SU-DHL-6 (cell line): ENCODE data around the gene PHACTR1.

Source experiments
- CTCF ChIP-seq: fragments of 200-600 bp; sonication (generic); IDR thresholded peaks from one replicate; pipeline ENCODE4 v1.5.1; 2017; ENCODE audit warnings: antibody characterized with exemption, mild to moderate bottlenecking, low read length, moderate library complexity; ENCODE audit not compliant: insufficient read depth, poor library complexity, severe bottlenecking
- EZH2phosphoT487 ChIP-seq: fragments of 200-600 bp; sonication (generic), shearing (Covaris generic); conservative IDR thresholded peaks from 2 replicates; pipeline ENCODE4 v1.6.1; 2018; ENCODE audit warnings: mild to moderate bottlenecking, antibody characterized with exemption, low read length, moderate library complexity, mixed read lengths

- TF ChIP-seq CTCF, result no peak
- no peak for TF ChIP-seq EZH2phosphoT487
These were observed 505.5 kb downstream of the PHACTR1 start for GRCh38 chr6:13222048-13222447.
